ENCODE data around the gene CNIH3. TPM values are rescaled to one million over a fixed set of nuclear protein-coding genes. Genes with fewer than 3 reads are reported as not detected.

The CNIH3 gene
- total and polyA plus RNA-seq, 7 experiments from 2014 or later: 1.0 to 4.2 (median 2.0) TPM

DNA sequence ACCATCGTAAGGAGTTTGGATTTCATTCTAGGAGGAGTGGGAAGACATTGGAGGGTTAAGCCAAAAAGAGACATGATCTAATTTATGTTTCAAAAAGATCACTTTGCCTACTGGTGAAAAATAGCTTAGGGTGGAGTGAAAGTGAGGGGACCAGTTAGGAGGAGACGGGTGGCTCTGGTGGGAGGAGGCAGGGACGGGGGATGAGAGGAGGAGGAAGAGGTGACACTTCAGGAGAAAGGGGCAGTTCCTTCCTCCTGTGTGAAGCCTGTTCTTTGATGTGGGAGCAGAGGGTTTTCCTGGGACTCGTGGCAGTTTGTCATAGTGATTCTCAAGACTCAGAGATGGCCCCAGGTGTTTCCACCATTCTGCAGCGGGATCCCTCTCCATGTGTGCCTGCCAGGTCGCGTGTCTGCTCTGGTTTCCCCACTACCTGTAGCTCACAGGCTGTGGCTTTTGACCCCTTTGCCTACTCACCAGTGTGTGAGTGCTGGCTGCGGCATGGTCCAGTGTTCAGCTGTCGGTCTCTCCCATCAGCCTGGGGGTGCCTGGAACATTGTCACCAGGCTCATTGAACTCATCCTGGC is 102.4 kb downstream of the CNIH3 start:
- Mint-ChIP-seq H3K27ac (no peak overlapping the region), H3K9me3 (no peaks in the 10 kb centered on the region), H3K36me3 (no peaks in the 10 kb centered on the region), H3K27me3 (peaks cover 22 to 29% (median 23%) of the 10 kb centered on the region in 5 donors), H3K4me3 (peak overlapping the region in 1 of 10 donors; percentile 6), H3K4me1 (peaks cover 0 to 14% (median 4%) of the 10 kb centered on the region in 7 donors)
- ChIA-PET POLR2A (no interaction called here), CTCF (no interaction called here)
- Histone ChIP-seq H3K27me3 (ENCODE audit: control insufficient read depth in 2 of 2, insufficient read depth in 2 of 2, low read length in 2 of 2) (no peaks in the 10 kb centered on the region), H3K9me3 (ENCODE audit: control insufficient read depth in 2 of 3, low read length in 3 of 3) (no peaks in the 10 kb centered on the region), H3K4me3 (ENCODE audit: low read length) (no peak overlapping the region), H3K27ac (ENCODE audit: low read depth, low read length) (no peak overlapping the region), H3K4me1 (ENCODE audit: control insufficient read depth in 2 of 2, insufficient read depth in 2 of 2, low read length in 2 of 2) (no peaks in the 10 kb centered on the region), H3K36me3 (ENCODE audit: control insufficient read depth in 2 of 3, insufficient read depth in 3 of 3, low read length in 3 of 3) (no peaks in the 10 kb centered on the region)
- intact Hi-C loops (cut with micrococcal nuclease): no loop called here
- ATAC-seq (no peak), DNase-seq (no peak)

DNA sequence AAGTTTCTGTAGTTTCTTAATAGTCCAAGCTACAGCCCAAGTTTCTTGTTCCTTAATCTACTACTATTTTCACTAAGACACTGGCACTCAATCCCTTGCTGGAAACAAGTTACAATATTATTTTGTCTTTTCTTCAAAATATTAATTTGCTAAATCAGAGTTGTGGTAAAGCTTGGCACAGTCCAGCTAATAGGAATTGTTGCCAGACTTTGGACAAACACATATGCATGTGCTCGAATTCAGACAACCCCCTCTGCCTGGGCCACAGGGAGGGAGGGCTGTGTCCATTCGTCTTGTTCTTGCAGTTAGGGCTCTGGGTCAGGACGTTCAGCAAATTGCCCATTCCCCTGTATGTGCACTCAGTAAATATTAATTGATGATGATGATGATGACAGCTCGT is 103.6 kb downstream of the CNIH3 start:
- Histone ChIP-seq H3K27ac (ENCODE audit: low read depth, low read length) (no peak overlapping the region), H3K9me3 (ENCODE audit: control insufficient read depth in 2 of 3, low read length in 3 of 3) (no peaks in the 10 kb centered on the region), H3K4me3 (ENCODE audit: low read length) (no peak overlapping the region), H3K4me1 (ENCODE audit: control insufficient read depth in 2 of 2, insufficient read depth in 2 of 2, low read length in 2 of 2) (no peaks in the 10 kb centered on the region), H3K27me3 (ENCODE audit: control insufficient read depth in 2 of 2, insufficient read depth in 2 of 2, low read length in 2 of 2) (no peaks in the 10 kb centered on the region), H3K36me3 (ENCODE audit: control insufficient read depth in 2 of 3, insufficient read depth in 3 of 3, low read length in 3 of 3) (no peaks in the 10 kb centered on the region)
- Mint-ChIP-seq H3K4me1 (peaks cover 0 to 14% (median 4%) of the 10 kb centered on the region in 7 donors), H3K27me3 (peaks cover 22 to 29% (median 23%) of the 10 kb centered on the region in 5 donors), H3K27ac (no peak overlapping the region), H3K9me3 (no peaks in the 10 kb centered on the region), H3K4me3 (no peak overlapping the region), H3K36me3 (no peaks in the 10 kb centered on the region)
- DNase-seq (no peak), ATAC-seq (no peak)
- ChIA-PET POLR2A (no interaction called here), CTCF (no interaction called here)
- intact Hi-C loops (cut with micrococcal nuclease): no loop called here

DNA sequence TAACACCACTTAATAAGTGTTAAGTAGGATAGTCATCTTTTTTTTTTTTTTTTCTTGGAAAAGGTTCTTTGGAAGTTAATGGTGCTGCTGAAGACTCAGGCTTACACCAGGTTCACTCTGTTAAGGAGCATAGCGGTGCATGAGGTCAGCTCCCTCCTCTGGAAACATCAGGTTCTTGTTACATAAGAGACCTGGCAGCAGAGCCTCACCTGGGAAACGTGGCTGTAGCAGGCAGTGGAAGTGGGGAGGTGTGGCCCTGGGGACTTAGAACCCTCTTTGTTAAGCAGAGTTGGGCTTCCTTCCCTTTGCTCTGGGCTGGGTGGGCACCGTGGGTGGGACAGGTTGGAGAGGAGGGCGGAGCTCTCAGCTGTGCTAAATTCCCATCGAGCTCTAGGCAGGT is 104.1 kb downstream of the CNIH3 start:
- ChIA-PET POLR2A (no interaction called here), CTCF (no interaction called here)
- Histone ChIP-seq H3K4me3 (ENCODE audit: low read length) (no peak overlapping the region), H3K27ac (ENCODE audit: low read depth, low read length) (no peak overlapping the region), H3K27me3 (ENCODE audit: control insufficient read depth in 2 of 2, insufficient read depth in 2 of 2, low read length in 2 of 2) (no peaks in the 10 kb centered on the region), H3K4me1 (ENCODE audit: control insufficient read depth in 2 of 2, insufficient read depth in 2 of 2, low read length in 2 of 2) (no peaks in the 10 kb centered on the region), H3K36me3 (ENCODE audit: control insufficient read depth in 2 of 3, insufficient read depth in 3 of 3, low read length in 3 of 3) (no peaks in the 10 kb centered on the region), H3K9me3 (ENCODE audit: control insufficient read depth in 2 of 3, low read length in 3 of 3) (no peaks in the 10 kb centered on the region)
- no peaks in the 10 kb centered on the region for H3K9me3 Mint-ChIP-seq
- H3K27me3 Mint-ChIP-seq: peaks cover 22 to 29% (median 23%) of the 10 kb centered on the region in 5 donors
- no peak overlapping the region for H3K27ac Mint-ChIP-seq
- peaks cover 0 to 14% (median 4%) of the 10 kb centered on the region in 7 donors for H3K4me1 Mint-ChIP-seq
- ATAC-seq (no peak), DNase-seq (no peak)
- H3K36me3 Mint-ChIP-seq: no peaks in the 10 kb centered on the region
- H3K4me3 Mint-ChIP-seq: no peak overlapping the region
- intact Hi-C loops (cut with micrococcal nuclease): no loop called here

DNA sequence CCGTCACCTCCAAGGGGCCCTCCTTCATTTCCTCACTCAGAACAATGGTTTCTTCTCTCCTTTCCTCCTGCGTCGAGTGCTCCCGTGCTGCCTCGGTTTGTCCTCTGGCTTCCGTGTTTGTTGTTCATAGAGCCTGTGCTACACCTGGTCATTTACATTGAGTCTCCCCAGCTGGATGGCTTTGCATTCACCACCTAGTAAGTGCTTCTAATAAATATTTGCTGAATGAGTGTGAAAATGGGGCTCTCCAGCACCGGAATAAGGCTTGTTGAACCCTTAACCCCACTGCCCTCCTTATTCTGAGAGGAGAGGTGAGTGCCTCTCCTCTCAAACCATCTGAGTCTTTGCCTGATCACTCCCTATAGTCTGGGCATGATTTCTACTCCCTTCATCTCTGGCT is 104.9 kb downstream of the CNIH3 start:
- H3K27ac ChIP-seq (ENCODE audit: low read depth, low read length): no peak overlapping the region
- DNase-seq (no peak), ATAC-seq (no peak)
- H3K36me3 ChIP-seq (ENCODE audit: control insufficient read depth in 2 of 3, insufficient read depth in 3 of 3, low read length in 3 of 3): no peaks in the 10 kb centered on the region
- CTCF ChIA-PET: no interaction called here
- H3K27me3 ChIP-seq (ENCODE audit: control insufficient read depth in 2 of 2, insufficient read depth in 2 of 2, low read length in 2 of 2): no peaks in the 10 kb centered on the region
- intact Hi-C loops (cut with micrococcal nuclease): no loop called here
- no peak overlapping the region for H3K4me3 ChIP-seq (ENCODE audit: low read length)
- POLR2A ChIA-PET: no interaction called here
- H3K4me3 Mint-ChIP-seq: no peak overlapping the region
- no peak overlapping the region for H3K27ac Mint-ChIP-seq
- no peaks in the 10 kb centered on the region for H3K36me3 Mint-ChIP-seq
- no peaks in the 10 kb centered on the region for H3K9me3 Mint-ChIP-seq
- peaks cover 0 to 14% (median 4%) of the 10 kb centered on the region in 7 donors for H3K4me1 Mint-ChIP-seq
- peaks cover 19 to 34% (median 23%) of the 10 kb centered on the region in 5 donors for H3K27me3 Mint-ChIP-seq
- no peaks in the 10 kb centered on the region for H3K4me1 ChIP-seq (ENCODE audit: control insufficient read depth in 2 of 2, insufficient read depth in 2 of 2, low read length in 2 of 2)
- no peaks in the 10 kb centered on the region for H3K9me3 ChIP-seq (ENCODE audit: control insufficient read depth in 2 of 3, low read length in 3 of 3)

- H3K36me3 ChIP-seq (ENCODE audit: control insufficient read depth in 2 of 3, insufficient read depth in 3 of 3, low read length in 3 of 3): no peaks in the 10 kb centered on the region
- intact Hi-C loops (cut with micrococcal nuclease): no loop called here
- Mint-ChIP-seq H3K9me3 (no peaks in the 10 kb centered on the region), H3K4me3 (no peak overlapping the region), H3K27me3 (peaks cover 13 to 31% (median 19%) of the 10 kb centered on the region in 5 donors), H3K36me3 (no peaks in the 10 kb centered on the region), H3K4me1 (peaks cover 0 to 16% (median 4%) of the 10 kb centered on the region in 7 donors), H3K27ac (no peak overlapping the region)
- H3K9me3 ChIP-seq (ENCODE audit: control insufficient read depth in 2 of 3, low read length in 3 of 3): no peaks in the 10 kb centered on the region
- ChIA-PET POLR2A (no interaction called here), CTCF (no interaction called here)
- no peak for DNase-seq
- H3K27me3 ChIP-seq (ENCODE audit: control insufficient read depth in 2 of 2, insufficient read depth in 2 of 2, low read length in 2 of 2): no peaks in the 10 kb centered on the region
- H3K4me1 ChIP-seq (ENCODE audit: control insufficient read depth in 2 of 2, insufficient read depth in 2 of 2, low read length in 2 of 2): no peaks in the 10 kb centered on the region
- no peak overlapping the region for H3K4me3 ChIP-seq (ENCODE audit: low read length)
- ATAC-seq: no peak
- no peak overlapping the region for H3K27ac ChIP-seq (ENCODE audit: low read depth, low read length)
These were observed 106.7 kb downstream of the CNIH3 start for GRCh38 chr1:224722838-224723237.

DNA sequence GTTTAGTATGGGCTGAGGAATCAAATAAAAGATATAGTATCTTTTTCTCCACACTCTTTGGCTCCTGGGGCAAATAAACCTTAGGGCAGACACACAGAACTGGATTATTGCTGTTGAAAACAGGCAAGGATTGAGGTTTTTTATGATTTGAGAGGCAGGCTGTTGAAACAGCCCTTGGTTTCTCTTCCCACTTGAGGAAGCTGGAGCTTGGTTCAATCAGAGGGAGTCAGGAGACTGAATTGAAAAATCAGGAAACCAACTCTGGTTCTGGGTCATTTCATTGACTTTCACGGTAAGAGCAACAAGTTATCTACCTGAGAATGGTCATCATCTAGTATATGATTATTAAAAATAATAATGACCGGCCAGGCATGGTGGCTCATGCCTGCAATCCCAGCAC is 108.4 kb downstream of the CNIH3 start:
- H3K36me3 Mint-ChIP-seq: no peaks in the 10 kb centered on the region
- POLR2A ChIA-PET: no interaction called here
- no peaks in the 10 kb centered on the region for H3K9me3 Mint-ChIP-seq
- H3K27me3 Mint-ChIP-seq: peaks cover 7 to 20% (median 10%) of the 10 kb centered on the region in 5 donors
- no peaks in the 10 kb centered on the region for H3K4me1 ChIP-seq (ENCODE audit: control insufficient read depth in 2 of 2, insufficient read depth in 2 of 2, low read length in 2 of 2)
- no peak overlapping the region for H3K4me3 ChIP-seq (ENCODE audit: low read length)
- CTCF ChIA-PET: no interaction called here
- H3K27ac ChIP-seq (ENCODE audit: low read depth, low read length): no peak overlapping the region
- no peak overlapping the region for H3K4me3 Mint-ChIP-seq
- H3K36me3 ChIP-seq (ENCODE audit: control insufficient read depth in 2 of 3, insufficient read depth in 3 of 3, low read length in 3 of 3): no peaks in the 10 kb centered on the region
- H3K4me1 Mint-ChIP-seq: peaks cover 0 to 2% (median 0%) of the 10 kb centered on the region in 7 donors
- no peaks in the 10 kb centered on the region for H3K9me3 ChIP-seq (ENCODE audit: control insufficient read depth in 2 of 3, low read length in 3 of 3)
- intact Hi-C loops (cut with micrococcal nuclease): no loop called here
- ATAC-seq (no peak), DNase-seq (no peak)
- H3K27ac Mint-ChIP-seq: no peak overlapping the region
- H3K27me3 ChIP-seq (ENCODE audit: control insufficient read depth in 2 of 2, insufficient read depth in 2 of 2, low read length in 2 of 2): no peaks in the 10 kb centered on the region

GRCh38 chr1:224726441-224727182 is 110.5 kb downstream of the CNIH3 start:
- DNase-seq (no peak), ATAC-seq (no peak)
- Mint-ChIP-seq H3K4me1 (peaks cover 0 to 2% (median 0%) of the 10 kb centered on the region in 7 donors), H3K27me3 (peaks cover under 1 to 12% (median 1%) of the 10 kb centered on the region in 5 donors), H3K36me3 (no peaks in the 10 kb centered on the region), H3K9me3 (no peaks in the 10 kb centered on the region), H3K4me3 (no peak overlapping the region), H3K27ac (no peak overlapping the region)
- intact Hi-C loops (cut with micrococcal nuclease): no loop called here
- ChIA-PET POLR2A (no interaction called here), CTCF (no interaction called here)
- no peaks in the 10 kb centered on the region for H3K9me3 ChIP-seq (ENCODE audit: control insufficient read depth in 2 of 3, low read length in 3 of 3)
- H3K27ac ChIP-seq (ENCODE audit: low read depth, low read length): no peak overlapping the region
- H3K4me3 ChIP-seq (ENCODE audit: low read length): no peak overlapping the region
- no peaks in the 10 kb centered on the region for H3K36me3 ChIP-seq (ENCODE audit: control insufficient read depth in 2 of 3, insufficient read depth in 3 of 3, low read length in 3 of 3)
- no peaks in the 10 kb centered on the region for H3K4me1 ChIP-seq (ENCODE audit: control insufficient read depth in 2 of 2, insufficient read depth in 2 of 2, low read length in 2 of 2)
- no peaks in the 10 kb centered on the region for H3K27me3 ChIP-seq (ENCODE audit: control insufficient read depth in 2 of 2, insufficient read depth in 2 of 2, low read length in 2 of 2)
